Activated naive CD4-positive, alpha-beta T cell treated with anti-CD3 and anti-CD28 coated beads, Interleukin-2, amount 10 ng/mL, durations not matched to agents 7 days and 5 days (primary cell): ENCODE data around the gene RBM8A.

Source experiments
- CTCF ChIA-PET: fragments of 350-600 bp; sonication (Branson Sonifier 250); formaldehyde crosslinking; loops from one replicate; lab custom pipeline; 2021; ENCODE audit warnings: antibody characterized with exemption; lab: Charles Lee
- DNase-seq: peaks from one replicate; pipeline ENCODE4 v3.0.0-alpha.2; 2020
- H3K27ac Mint-ChIP-seq: one replicate; pipeline ENCODE4 v1.8.0; 2021; ENCODE audit warnings: mild to moderate bottlenecking, moderate library complexity, mixed read lengths
- H3K27me3 Mint-ChIP-seq: one replicate; pipeline ENCODE4 v1.8.0; 2021; ENCODE audit warnings: mild to moderate bottlenecking, mixed read lengths
- H3K36me3 Mint-ChIP-seq: one replicate; pipeline ENCODE4 v1.8.0; 2021; ENCODE audit warnings: mixed read lengths
- H3K4me1 Mint-ChIP-seq: one replicate; pipeline ENCODE4 v1.8.0; 2021; ENCODE audit warnings: mixed read lengths
- H3K4me3 Mint-ChIP-seq: one replicate; pipeline ENCODE4 v1.8.0; 2021; ENCODE audit warnings: mild to moderate bottlenecking, moderate library complexity, mixed read lengths
- H3K9me3 Mint-ChIP-seq: one replicate; pipeline ENCODE4 v1.8.0; 2021; ENCODE audit warnings: mixed read lengths

The RBM8A gene

DNA sequence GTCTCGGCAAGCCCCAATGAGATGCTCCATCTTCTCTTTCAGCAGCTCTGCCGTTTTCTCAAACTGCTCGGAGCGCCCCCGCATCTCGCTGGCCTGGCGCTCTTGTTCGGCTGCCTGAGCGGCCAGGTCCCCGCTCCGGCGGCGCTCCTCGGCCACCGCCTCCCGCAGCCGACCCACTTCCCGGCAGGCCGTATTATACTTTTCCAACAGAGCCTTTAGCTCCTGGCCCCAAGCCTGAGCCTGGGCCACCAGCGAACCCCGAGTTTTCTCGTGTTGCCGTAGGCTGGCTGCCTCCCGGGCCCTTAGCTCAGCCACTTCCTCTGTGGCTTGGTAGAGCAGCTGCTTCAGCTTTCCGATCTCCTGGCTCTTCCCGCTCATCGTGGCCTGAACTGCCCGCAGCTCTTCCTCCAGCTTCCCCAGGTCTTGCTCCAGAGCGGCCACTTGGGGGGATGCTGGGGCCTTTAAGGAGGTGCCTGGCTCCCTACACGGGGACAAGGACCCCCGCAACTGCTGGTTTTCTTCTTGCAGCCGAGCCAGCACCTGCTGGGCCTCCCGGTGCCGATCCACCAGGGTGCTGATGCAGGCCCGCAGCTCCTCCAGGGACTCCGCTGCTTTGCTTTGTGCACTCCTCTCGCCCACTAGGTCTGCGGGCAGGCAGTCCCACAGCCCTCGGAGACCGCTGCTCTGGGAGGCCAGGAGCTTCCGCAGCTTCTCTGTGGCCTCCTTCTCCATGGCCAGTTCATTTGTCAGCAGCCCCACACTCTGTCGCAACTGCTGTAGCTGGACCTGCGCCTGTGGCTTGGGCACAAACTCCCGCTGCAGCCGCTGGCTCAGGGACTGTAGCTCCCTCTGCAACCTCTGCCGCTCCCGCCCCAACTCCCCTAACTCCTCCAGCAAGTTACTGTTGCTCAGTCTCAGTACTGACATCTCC lies 55.0 kb downstream of the RBM8A start:
- Mint-ChIP-seq H3K9me3 (no peaks in the 10 kb centered on the region), H3K4me3 (peak overlapping the region; percentile 62), H3K4me1 (peaks cover 16% of the 10 kb centered on the region), H3K36me3 (no peaks in the 10 kb centered on the region), H3K27me3 (peaks cover 81% of the 10 kb centered on the region), H3K27ac (no peak overlapping the region)
- CTCF ChIA-PET, result interaction anchor here (0.8 to 4.1 kb wide), 9 partner anchors 8 to 55 kb away, joined by 3 to 31 read pairs (median 6); partner anchors contain the start of genes NUDT17, PIAS3 and RBM8A
- peak; percentile 59 for DNase-seq
